Fibroblast of skin of right quadriceps (primary cell): ENCODE data around the gene GADD45B.

Experiments
- DNase-seq: peaks from one replicate; pipeline ENCODE4 v3.0.0-alpha.2; 2013

Gene GADD45B, protein sequence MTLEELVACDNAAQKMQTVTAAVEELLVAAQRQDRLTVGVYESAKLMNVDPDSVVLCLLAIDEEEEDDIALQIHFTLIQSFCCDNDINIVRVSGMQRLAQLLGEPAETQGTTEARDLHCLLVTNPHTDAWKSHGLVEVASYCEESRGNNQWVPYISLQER

DNA sequence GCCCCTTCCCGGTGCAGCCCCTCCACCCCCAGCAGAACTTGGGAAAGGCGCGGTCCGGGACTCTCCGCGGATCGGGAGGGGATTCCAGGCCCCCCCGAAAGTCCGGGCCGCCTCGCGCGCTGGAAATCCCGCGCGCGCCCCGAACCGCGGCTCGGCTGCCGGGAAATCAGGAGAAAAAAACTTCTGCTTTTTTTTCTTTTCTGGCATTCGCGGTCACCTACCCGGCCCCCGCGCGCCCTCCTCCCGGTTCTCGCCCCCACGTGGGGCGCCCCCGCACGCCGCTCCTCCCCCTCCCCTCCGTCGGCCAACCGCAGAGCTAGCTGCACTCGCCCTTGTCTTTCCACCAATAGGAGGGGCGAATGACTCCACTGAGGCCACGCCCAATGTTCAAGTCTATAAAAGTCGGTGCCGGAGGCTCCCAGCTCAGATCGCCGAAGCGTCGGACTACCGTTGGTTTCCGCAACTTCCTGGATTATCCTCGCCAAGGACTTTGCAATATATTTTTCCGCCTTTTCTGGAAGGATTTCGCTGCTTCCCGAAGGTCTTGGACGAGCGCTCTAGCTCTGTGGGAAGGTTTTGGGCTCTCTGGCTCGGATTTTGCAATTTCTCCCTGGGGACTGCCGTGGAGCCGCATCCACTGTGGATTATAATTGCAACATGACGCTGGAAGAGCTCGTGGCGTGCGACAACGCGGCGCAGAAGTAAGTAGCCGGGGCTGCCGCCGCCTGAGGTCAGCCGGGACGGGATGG, at the start of gene GADD45B:
GADD45B (plus strand) TSS at position 426 of the 749 bp plus-strand sequence; CDS start at position 658, 232 bp downstream.
- peak; percentile 99 for DNase-seq

DNA sequence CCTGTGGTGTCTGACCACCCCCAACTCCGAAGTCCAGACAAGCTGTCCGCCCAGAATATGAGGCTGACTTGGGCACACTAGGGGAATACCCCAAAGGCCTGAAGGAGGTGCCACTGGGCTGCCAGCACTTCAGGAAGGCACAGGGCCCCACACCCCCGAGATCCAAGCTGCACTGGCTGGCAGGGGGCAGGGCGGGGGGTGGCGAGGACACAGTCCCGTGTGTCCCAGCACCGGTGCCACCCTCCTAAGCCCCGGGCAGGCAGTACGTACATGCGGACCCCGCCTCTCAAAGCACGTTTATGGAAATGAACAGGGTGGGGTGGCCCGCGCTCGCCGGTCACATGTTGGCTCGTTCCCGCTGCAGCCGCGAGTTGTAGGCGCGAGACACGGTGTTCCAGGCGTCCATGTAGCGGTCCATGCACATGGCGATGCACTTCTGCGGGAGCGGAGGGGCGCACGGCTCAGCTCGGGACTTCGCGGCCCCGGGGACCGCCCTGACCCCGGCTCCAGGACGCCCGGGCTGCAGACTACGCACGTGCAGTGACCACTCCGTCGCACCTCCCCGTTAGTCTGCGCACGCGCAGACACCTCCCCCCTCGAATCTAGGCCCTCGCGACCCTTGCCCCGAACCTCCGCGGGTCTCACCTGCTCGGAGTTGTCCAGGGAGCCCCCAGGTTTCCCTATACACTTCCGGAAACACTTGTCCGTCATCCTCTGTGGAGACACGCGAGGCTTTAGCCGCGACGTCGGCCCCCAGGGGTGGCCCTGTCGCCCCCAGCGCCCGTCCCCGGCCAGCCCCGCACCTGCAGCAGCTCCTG, 49.1 kb upstream of the GADD45B start:
- peak; percentile 22 for DNase-seq

DNA sequence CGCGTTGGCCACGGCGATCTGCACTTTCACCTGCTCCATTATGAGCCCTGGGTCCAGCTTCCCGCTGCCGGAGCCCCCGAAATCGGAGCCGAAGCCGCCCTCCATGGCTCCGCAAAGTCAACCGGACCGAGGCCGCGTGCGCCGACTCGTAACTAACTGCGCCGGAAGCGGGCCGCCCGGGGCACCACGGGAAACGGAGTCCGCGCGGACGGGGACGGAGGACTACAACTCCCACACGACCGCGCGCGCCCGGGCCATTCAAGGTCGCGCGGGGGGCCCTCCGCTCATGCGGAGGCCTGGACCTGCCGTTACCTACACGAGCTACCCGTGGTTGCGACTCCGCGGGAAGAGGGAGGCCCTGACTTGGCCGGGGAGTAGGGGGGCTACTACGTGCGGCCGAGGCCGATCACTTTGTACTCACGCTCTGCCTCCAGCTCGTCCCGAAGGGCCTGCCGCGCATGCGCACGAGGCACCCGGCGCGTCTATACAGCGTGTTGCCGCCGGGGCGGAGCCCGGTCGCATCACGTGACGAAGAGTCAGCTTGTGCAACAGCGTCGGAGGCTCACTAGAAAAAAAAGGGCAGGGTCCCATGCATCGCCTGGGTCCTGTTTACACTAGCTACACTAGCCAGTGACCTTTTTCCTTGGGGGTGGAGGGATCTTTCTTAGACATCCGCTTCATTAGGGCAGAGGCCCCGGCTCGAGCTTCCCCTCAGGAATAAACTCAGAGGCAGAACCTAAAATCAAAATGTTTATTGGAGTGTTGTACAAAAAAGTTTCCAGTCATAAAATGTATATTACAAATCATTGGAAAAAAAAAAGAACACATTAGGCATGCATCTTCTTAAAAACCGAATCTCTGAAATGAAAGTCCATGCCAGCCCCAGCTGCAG, 48.3 kb upstream of the GADD45B start, which contains the start of gene TIMM13:
TIMM13 (minus strand) TSS at position 158 of the 892 bp plus-strand sequence; CDS start at position 105, 53 bp downstream.
- DNase-seq: peak; percentile 95

DNA sequence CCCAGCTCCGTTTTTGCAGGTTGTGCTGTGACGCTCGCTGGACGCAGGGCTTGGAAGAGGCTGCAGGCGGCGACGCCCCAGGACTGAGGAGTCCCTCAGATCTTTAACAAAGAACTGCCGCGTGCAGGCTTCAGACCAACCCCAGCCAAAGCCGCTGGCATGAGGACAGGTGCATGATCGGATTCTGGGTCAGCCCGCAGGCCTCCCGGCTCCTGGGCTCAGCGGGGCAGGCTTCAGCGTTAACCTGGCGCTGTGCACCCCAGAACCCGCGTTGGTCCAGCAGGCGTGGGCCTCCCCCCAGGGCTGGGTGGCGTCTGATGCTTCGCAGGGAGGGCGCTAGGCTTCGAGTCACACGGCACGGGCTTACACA, 47.6 kb upstream of the GADD45B start:
- DNase-seq: no peak

DNA sequence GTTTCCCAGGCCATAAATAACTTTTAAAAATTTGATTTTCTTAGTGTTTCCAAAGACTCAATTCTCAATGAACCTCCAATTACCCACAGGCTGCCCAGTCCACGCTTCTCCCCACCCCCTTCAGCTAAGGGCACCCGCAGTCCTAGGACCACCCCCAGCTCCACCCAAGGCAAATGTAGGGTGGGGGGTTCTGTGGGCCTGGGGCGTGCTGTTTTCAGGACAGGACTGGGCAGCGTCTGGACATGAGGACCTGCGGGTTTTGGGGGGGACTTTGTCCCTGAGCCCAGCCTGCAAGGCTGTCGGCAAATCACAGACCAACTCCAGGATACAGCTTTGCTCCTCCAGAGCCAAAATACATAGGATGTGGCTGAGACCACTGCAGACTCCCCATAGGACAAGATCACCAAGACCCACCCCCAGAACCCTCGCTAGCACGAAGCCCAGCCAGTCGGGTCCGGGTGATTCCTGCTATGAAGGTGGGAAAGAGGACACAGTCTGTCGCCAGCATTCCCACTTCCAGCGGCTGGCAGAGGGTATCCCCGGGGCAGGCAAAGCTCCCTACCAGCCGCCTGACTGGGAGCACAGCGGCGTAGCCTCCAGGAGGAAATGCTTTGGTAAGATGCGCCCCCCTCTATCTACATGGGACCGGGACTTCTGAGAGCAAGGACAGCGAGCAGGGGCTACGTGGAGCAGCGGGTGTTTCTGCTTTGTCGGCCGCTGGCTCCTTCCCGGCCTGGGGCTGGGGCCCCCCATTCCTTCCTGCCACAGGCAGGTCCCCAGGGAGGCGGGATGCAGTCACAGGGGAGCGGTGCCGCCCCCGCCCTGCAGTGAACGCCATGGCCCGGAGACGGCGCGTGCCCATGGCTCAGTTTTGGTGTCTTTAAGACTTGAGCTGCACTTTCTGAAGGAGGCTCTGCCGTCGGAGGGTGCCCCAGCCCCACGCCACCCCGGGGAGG, 46.9 kb upstream of the GADD45B start:
- no peak for DNase-seq

DNA sequence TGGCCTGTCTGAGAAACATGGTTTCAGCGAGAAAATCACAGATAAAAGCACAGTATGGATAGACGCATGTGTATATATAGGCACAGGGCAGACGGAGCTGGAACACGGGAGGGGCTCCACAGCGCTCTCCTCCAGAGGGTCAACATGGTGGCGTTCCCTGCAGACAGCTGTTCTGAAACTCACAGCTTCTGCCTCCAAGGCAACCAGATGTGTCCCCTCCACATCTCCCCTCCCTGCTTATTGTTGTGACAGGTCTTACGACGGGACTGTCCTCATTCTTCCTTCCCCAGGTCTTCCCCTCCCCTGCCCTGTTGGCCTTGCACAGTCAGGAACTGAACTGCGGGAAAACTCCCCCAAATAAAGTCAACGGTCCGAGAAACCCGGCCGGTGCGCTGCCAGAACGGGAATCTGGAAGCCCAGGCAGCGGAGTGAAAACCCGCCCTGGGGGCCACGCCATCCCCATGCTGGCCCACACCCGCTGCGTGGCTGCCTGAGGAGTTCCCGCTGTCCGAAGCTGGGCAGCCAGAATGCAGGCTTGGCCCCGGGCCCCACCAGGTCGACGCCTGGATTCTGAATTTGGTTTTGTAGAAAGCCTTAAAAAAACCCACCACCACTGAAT, 45.9 kb upstream of the GADD45B start:
- no peak for DNase-seq

DNA sequence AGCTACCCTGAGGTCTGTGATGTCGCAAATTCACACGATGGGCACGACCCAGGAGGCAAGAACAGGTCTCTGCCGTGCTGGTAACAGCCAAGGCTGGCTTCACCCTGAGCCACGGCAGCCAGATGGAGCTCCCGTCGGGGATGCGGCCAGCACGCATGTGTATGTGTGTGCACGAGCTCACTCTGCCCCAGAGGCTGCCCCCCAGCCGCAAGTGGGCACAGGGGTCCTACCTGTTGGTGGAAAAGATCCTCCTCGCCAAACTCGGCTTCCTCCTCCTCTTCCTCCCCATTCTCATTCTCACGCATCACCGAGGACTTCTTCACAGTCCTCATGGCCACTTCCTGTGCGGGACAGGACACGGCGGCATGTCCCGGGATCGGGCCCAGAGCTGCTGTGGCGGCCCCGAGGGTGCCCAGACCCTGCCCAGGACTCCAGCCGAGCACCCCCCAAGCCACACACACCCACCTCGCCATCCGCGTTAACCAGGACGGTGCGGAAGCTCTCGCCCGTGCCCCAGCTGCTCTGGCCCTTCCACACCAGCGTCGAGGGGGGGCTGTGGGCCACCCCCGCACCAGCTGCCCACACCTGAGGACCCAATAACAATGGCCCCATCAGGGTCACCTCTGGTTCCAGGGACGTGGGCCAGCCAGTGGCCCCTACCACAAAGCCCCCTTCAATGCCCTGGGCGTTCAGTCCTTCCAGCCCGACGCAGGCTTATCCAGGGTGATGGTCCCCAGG, 44.4 kb upstream of the GADD45B start:
- DNase-seq: no peak

DNA sequence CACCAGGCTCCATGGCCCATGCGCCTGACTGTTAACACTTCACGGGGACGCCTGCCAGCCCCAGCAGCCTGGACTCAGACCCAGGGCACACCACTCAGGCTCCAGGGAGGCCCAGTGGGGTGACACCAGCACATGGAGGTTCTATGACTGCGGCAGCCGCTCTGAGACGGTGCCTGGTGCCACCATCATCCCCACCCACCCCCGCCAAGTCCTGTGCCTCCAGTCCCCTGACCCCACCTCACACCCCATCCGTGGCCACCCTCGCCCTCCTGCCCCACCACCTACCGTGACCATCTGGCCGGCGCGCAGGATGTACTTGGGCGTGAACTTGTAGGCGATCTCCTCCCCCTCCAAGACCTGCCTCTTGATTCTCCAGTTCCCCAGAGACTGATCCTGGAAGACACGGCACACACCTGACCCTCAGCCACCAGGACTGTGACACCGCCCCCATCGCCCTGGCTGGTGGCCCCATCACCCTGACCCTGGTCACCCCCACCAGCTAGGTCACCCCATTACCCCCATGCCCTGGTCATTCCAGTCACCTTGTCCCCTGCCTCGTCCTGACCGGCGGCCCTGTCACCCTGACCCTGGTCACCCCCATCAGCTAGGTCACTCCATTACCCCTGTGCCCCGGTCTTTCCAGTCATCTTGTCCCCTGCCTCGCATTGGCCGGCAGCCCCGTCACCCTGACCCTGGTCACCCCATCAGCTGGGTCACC, 43.6 kb upstream of the GADD45B start:
- DNase-seq: no peak

DNA sequence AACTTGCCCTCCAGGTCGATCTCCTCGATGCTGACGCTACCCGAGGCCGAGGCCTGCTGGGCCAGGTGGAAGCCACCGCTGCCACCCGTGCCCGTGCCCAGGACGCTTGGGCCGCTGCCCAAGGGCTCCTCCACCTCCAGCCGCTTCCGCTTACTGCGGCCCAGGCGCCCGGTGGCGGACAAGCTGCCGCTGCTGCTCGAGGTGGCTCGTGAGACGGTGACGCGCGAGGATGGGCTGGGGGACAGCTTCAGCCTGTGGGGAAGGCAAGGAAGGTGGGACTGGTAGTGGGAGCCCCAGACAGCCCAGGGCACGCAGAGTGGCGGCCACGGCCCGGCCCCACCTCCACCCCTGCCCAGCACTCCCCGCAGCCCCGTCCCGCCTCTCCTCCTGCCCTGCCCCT, 42.1 kb upstream of the GADD45B start:
- DNase-seq: no peak

DNA sequence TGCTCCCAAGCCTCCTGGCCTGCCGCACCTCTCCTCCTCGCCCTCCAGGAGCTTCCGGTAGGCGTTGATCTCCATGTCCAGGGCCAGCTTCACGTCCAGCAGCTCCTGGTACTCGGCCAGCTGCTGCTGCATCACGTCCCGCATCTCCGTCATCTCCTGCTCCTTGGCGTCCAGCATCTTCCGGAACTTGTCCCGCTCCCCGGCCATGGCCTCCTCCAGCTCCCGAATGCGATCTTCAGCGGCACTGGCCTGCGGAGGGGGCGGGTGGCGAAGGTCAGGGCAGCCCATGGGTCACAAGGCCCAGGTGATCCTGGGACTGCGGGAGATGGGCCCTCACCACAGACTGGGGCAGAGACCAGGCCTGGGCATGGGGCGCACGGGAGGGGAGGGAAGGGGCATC, 41.7 kb upstream of the GADD45B start:
- DNase-seq: no peak

DNA sequence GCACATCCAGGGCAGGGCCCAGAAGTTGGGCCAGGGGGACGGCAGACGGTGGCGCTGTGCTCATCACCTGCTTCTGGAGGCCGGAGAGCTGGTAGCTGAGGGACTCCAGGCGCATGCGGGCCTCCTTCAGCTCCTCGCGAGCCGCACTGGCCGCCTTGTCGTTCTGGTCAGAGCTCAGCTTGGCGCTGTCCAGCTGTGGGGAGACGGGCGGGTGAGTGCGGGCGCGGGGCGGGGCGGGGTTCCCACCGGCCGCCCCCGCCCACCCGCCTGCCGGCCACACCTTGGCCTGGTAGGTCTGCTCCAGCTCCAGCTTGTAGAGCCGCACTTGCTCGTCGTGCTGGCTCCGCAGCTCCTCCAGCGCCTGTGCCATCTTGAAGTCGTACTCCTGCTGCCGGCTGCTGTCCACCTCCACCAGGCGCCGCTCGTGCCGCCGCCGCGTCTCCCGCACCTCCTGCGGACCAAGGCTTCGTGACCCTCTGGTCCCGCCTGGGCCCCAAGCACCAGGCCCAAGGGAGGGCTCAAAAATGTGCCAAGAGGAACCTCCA, 41.1 kb upstream of the GADD45B start:
- no peak for DNase-seq

DNA sequence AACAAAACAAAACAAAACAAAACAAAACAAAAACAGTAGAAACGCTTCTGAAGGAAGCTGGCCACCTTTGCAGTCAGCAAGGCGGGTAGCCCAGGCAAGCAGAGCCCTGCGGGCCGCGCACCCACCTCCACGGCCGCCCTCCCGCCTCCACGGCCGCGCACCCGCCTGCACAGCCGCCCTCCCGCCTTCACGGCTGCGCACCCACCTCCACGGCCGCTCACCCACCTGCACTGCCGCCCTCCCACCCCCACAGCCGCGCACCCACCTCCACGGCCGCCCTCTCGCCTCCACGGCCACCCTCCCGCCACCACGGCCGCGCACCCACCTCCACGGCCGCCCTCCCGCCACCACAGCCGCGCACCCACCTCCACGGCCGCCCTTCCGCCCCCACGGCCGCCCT, 39.5 kb upstream of the GADD45B start:
- DNase-seq: no peak

DNA sequence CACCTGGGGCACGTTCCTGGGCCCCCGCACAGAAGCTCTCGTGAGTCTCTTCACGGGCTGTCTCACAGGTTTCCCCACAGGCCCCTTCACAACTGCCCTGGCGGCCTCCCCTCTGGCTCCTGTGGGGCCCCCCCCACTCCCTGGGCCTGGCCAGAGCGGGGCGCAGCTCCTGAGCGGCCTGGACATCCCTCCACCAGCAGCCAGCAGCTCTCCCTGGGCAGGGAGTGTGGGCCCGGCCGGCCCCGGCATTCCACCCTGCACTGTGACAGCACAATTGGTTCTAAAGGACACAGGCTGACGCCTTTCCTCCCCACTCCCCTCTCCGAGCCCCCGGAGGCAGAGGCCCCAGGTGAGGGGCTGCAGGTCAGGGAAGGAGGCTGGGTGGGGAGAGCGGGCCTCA, 39.0 kb upstream of the GADD45B start:
- no peak for DNase-seq

DNA sequence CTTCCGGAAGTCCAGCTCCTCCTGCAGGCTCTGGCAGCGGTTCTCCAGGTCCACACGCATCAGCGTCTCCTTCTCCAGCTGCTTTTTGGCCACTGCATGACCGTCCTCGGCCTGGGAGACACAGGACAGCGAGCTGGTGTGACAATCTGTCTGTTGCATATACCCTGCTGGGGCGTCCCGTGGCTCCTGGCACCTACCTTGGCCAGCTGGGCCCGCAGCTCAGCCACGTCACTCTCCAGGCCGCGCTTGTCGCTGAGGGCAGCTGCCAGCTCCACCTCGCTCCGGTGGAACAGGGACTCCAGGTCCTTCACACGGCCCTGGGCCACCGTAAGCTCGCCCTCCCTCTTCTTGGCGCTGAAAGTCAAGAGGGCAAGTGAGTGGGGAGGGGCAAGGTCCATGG, 37.7 kb upstream of the GADD45B start:
- DNase-seq: no peak

DNA sequence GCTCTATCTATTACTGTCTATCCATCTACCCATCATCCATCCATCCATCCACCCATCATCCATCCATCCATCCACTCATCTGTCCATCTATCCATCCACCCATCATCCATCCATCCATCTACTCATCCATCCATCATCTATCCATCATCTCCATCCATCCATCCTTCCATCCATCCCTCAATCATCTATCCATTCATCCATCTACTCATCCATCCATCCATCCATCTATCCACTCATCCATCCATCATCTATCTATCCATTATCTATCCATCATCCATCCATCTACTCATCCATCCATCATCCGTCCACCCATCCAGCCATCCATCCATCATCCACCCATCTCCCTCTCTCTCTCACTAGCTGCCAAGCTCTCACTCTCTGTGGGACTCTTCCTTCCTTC, 35.4 kb upstream of the GADD45B start:
- DNase-seq: no peak

DNA sequence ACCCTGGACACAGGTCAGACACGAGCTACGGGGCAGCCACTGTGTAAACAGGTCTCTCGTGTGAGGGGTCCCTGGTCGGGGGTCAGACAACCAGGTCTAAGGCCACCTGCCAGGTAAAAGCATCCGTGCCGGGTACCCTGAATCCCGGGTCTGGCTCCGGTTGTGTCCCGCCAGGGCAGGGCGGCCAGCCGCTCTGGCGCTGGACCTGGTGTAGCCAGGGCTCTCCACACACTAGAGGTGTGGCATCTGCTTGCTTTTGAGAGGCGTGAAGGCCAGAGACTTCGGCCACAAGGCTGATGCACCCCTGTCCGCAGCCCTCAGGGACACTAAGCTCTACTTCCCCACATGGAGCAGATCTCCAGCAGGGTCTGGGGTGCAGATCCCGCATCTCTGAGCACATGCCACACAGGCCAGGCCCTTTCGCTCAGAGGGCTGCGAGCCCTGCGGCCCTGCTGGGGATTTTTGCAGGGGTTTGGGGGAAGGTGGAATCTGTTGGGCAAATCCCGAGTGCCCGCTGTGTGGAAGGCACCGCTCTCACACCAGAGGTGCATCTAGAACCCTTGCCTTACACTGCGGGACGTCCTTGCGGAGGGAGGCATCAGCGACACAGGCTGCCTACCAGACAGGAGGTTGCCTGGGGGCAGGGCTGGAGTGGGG, 34.7 kb upstream of the GADD45B start:
- DNase-seq: no peak

DNA sequence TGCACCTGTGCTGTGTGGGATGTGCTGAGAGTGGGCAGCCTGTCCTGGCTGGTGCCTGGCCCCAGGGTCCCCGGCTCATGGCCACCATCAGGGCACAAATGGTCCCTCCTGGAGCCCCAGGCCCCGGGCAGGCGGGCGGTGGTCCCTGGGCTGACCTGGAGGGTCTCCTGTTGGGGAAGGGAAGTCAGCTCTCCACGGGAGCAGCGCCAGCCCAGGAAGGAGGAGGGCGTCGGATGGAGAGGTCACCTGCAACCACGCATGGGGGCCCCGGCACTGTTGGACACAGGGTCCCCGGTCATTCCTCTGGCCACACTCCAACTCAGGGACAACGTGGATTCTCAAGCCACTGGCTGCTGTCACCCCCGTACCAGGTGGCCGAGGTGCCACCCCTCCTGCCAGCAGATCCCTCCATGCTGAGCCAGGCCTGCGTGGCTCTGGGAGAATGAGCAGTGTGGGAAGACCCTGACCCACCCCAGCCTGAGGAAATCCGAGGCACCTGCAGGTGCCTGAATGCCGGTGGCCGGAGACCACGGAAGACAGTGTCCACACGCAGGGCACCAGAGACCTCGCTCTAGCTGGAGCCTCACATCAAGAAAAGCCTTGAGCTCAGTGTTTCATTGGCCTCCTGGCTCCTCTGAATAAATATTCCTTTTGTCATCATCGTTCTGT, 32.7 kb upstream of the GADD45B start:
- DNase-seq: no peak

DNA sequence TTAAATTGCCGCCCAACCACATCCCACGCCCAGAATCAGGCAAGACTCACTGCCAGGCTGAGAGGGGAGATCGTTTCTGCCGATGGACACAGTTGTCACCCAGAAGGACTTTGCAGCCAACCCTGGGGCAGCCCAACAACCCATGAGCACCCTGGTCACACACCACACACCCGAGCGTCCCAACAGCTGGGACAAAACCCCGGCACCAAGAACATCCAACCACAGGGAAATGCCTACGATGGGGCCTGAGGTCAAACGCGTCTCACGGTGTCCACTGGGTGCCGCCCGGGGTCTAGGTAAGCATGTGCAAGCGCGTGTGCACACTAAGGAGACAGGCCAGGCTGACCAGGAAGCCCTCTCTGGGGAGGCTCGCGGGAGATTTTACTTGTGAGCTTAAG, 32.1 kb upstream of the GADD45B start:
- DNase-seq: no peak
